Adrenal gland (tissue), 12 donors: ENCODE measurements around the gene CORO7. TPM values are rescaled to one million over a fixed set of nuclear protein-coding genes. Genes with fewer than 3 reads are reported as not detected.

Source experiments
- DNase-seq, 7 donors: peaks; one replicate each; pipeline ENCODE4 v3.0.0-alpha.2; 2019 to 2020
- H3K27ac ChIP-seq, 5 donors: fragments of 200-600 bp; sonication (generic) in 4 of 5; 1 replicate in 3 of 5; 2 replicates in 2 of 5; pipeline versions ENCODE4 v1.5.1 to v1.8.0; 2016 to 2020; ENCODE audit warnings: mild to moderate bottlenecking in 1 of 5
- H3K27me3 ChIP-seq: fragments of 200-600 bp; 2 replicates; pipeline ENCODE4 v1.8.0; 2021
- H3K36me3 ChIP-seq, 2 donors: fragments of 200-600 bp; replicated peaks in 1 of 2; 1 replicate in 1 of 2; 2 replicates in 1 of 2; pipeline versions ENCODE4 v1.5.1 to v1.8.0; 2018 to 2022
- H3K4me1 ChIP-seq, 2 donors: fragments of 200-600 bp; replicated peaks in 1 of 2; 1 replicate in 1 of 2; 2 replicates in 1 of 2; pipeline versions ENCODE4 v1.5.1 to v1.8.0; 2018 to 2021
- H3K4me3 ChIP-seq, 4 donors: fragments of 200-600 bp; sonication (generic) in 3 of 4; one replicate each; pipeline ENCODE4 v1.5.1; 2016 to 2018
- H3K9me3 ChIP-seq, 3 donors: fragments of 200-600 bp; sonication (generic) in 1 of 3; replicated peaks in 1 of 3; 1 replicate in 2 of 3; 2 replicates in 1 of 3; pipeline versions ENCODE4 v1.5.1 to v1.8.0; 2016 to 2021
- POLR2A ChIP-seq, 2 donors: fragments of 450-650 bp; IDR thresholded peaks; one replicate each; pipeline ENCODE4 v1.6.1; 2017; ENCODE audit warnings: antibody characterized with exemption in 2 of 2, mild to moderate bottlenecking in 2 of 2, moderate library complexity in 1 of 2
- WGBS, 4 donors: extraction: QIAGEN DNeasy Blood & Tissue Kit in 2 of 4; methylation state at CpG; one replicate each; pipeline versions ENCODE4 v1.1.5 to v1.1.7; 2013 to 2017; 5-methylcytosine and 5-hydroxymethylcytosine counted together
- intact Hi-C, 2 donors: fragments of 100-400 bp; cut with DNase I; formaldehyde crosslinking; loops; one replicate each; pipeline versions ENCODE4 v1.14.1 to v1.15.0; 2022 to 2023
- polyA plus RNA-seq, 3 donors: library from polyadenylated mRNA; stranded (reverse); fragments of 200-250 nt in 2 of 3; fragments of 350-450 nt in 1 of 3; fragmentation: Illumina TruSeq in 1 of 3; extraction: RNeasy Lipid Tissue Mini Kit (QIAGEN cat#74804) in 1 of 3; gene quantifications; one replicate each; pipeline ENCODE4 v1.2.3, GENCODE V29; 2013 to 2014
- total RNA-seq, 9 donors: library from RNA; depleted of rRNA in 4 of 9; stranded (reverse); fragments of >200 nt in 4 of 9; fragments of 120-200 nt in 1 of 9; fragmentation: NEBNext Ultra II Directional in 1 of 9; extraction: Animal tissue kit (Norgen Biotek cat#: 25700) in 1 of 9; gene quantifications; one replicate each; pipeline versions ENCODE4 v1.1.0 to v1.2.4, GENCODE V29; 2013 to 2023
- TF ChIP-seq, protein P1 (sequence below), 6 experiments: fragments of 450-650 bp in 4 of 6; fragments of 200-600 bp in 2 of 6; sonication (generic) in 1 of 6; IDR thresholded peaks; 1 replicate in 5 of 6; 2 replicates in 1 of 6; pipeline versions ENCODE4 v1.5.1 to v1.8.0; 2016 to 2021; ENCODE audit warnings: antibody characterized with exemption in 6 of 6, mild to moderate bottlenecking in 2 of 6, moderate library complexity in 1 of 6
- donor health status: healthy with polysubstance abuse.
- donor health status: Bipolar disorder and iron deficiency.
- donor health status: DM: yes; HTN: yes; CAD: no.
- donor health status: DM: no; HTN: no; CAD: no.
- donor health status: DM: no; HTN: no; CAD: no.
- donor health status: DM: yes; HTN: yes; CAD: no.

Gene CORO7
- total and polyA plus RNA-seq, 12 donors: 4.3 to 61.0 (median 34.7) TPM

GRCh38 chr16:4433914-4434787 lies 17.8 kb upstream of the CORO7 start:
- WGBS, 4 donors: 86 to 88% (median 88%) methylated on average over 12 of the region's 12 CpGs
- Histone ChIP-seq H3K4me1 (no peaks in the 10 kb centered on the region), H3K27ac (no peak overlapping the region), H3K9me3 (no peaks in the 10 kb centered on the region), H3K4me3 (no peak overlapping the region), H3K27me3 (no peaks in the 10 kb centered on the region), H3K36me3 (peaks cover 0 to 55% of the 10 kb centered on the region in 2 donors)
- no peak for DNase-seq
- intact Hi-C loops: no loop called here
- no peak for TF ChIP-seq POLR2A (IDR thresholded peaks at IDR 0.05)
- TF ChIP-seq, protein P1, sequence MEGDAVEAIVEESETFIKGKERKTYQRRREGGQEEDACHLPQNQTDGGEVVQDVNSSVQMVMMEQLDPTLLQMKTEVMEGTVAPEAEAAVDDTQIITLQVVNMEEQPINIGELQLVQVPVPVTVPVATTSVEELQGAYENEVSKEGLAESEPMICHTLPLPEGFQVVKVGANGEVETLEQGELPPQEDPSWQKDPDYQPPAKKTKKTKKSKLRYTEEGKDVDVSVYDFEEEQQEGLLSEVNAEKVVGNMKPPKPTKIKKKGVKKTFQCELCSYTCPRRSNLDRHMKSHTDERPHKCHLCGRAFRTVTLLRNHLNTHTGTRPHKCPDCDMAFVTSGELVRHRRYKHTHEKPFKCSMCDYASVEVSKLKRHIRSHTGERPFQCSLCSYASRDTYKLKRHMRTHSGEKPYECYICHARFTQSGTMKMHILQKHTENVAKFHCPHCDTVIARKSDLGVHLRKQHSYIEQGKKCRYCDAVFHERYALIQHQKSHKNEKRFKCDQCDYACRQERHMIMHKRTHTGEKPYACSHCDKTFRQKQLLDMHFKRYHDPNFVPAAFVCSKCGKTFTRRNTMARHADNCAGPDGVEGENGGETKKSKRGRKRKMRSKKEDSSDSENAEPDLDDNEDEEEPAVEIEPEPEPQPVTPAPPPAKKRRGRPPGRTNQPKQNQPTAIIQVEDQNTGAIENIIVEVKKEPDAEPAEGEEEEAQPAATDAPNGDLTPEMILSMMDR (IDR thresholded peaks at IDR 0.05): no peak

DNA sequence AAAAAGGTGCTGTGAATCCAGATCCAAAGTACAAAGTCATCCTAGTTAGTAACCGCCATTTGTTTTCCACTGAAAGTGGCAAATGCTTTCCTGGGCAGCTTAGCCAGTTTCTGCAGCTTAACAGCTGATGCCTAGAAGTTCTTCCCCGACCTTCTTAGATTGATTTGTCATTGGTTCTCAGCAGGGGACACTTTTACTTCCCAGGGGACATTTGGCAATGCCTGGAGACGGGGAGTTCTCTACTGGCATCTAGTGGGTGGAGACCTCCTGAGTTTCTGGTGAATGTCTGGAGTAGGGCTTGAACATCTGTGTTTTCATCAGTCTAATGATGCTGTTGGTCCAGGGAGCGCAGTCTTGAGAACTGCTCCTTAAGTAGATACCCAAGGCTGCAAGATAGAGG lies 16.8 kb upstream of the CORO7 start:
- intact Hi-C loops: no loop called here
- Histone ChIP-seq H3K36me3 (peaks cover 0 to 48% of the 10 kb centered on the region in 2 donors), H3K27me3 (no peaks in the 10 kb centered on the region), H3K4me3 (no peak overlapping the region), H3K4me1 (no peaks in the 10 kb centered on the region), H3K9me3 (no peaks in the 10 kb centered on the region), H3K27ac (no peak overlapping the region)
- 91 to 93% (median 92%) methylated on average over 4 of the region's 4 CpGs for WGBS, 4 donors
- TF ChIP-seq, protein P1 (IDR thresholded peaks at IDR 0.05): no peak
- TF ChIP-seq POLR2A (IDR thresholded peaks at IDR 0.05): no peak
- no peak for DNase-seq

- H3K36me3 ChIP-seq: peaks cover 0 to 26% of the 10 kb centered on the region in 2 donors
- no peak for TF ChIP-seq POLR2A (IDR thresholded peaks at IDR 0.05)
- TF ChIP-seq, protein P1 (IDR thresholded peaks at IDR 0.05): no peak
- H3K9me3 ChIP-seq: no peaks in the 10 kb centered on the region
- intact Hi-C loops: no loop called here
- 86 to 90% (median 88%) methylated on average over 9 of the region's 9 CpGs for WGBS, 4 donors
- DNase-seq: no peak
- no peaks in the 10 kb centered on the region for H3K27me3 ChIP-seq
- peaks cover 13 to 14% of the 10 kb centered on the region in 2 donors for H3K4me1 ChIP-seq
- no peak overlapping the region for H3K4me3 ChIP-seq
- no peak overlapping the region for H3K27ac ChIP-seq
Observed at GRCh38 chr16:4431023-4431422, 14.6 kb upstream of the CORO7 start.

- Histone ChIP-seq H3K27me3 (no peaks in the 10 kb centered on the region), H3K4me1 (peaks cover 18 to 19% of the 10 kb centered on the region in 2 donors), H3K27ac (no peak overlapping the region), H3K4me3 (no peak overlapping the region), H3K36me3 (peaks cover 0 to 11% of the 10 kb centered on the region in 2 donors), H3K9me3 (no peaks in the 10 kb centered on the region)
- no peak for TF ChIP-seq POLR2A (IDR thresholded peaks at IDR 0.05)
- TF ChIP-seq, protein P1 (IDR thresholded peaks at IDR 0.05): no peak
- intact Hi-C loops: no loop called here
- WGBS, 4 donors: 81 to 88% (median 82%) methylated on average over 6 to 7 of the region's 7 CpGs
- no peak for DNase-seq
Observed at GRCh38 chr16:4428500-4428899, 12.1 kb upstream of the CORO7 start.
